ENCODE results near the gene UBE2Q1.

Gene UBE2Q1

DNA sequence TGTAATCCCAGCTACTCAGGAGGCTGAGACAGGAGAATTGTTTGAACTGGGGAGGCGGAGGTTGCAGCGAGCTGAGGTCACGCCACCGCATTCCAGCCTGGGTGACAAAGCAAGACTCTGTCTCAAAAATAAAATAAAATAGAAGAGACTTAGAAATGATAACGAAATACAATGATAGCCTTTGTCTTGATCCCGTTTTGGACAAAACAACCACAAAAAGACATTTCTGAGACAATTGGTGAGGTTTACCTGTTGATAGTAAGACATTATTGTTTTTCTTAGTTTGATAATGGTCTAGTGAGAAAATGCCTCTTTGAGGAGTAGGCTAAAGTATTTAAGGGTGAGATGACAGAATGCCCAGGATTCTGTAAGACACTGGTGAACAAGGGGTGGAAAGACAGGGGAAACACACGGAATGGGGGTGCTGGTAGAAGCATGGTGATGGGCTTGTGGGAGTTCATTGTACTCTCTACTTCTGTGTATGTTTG, 44.4 kb downstream of the UBE2Q1 start:
- H3K4me3 ChIP-seq (replicated peaks; ENCODE audit: low read depth, low read length), result no peak overlapping the region
- no peak for DNase-seq (ENCODE audit: extremely low read depth, low read depth)
- TF ChIP-seq, protein P1, sequence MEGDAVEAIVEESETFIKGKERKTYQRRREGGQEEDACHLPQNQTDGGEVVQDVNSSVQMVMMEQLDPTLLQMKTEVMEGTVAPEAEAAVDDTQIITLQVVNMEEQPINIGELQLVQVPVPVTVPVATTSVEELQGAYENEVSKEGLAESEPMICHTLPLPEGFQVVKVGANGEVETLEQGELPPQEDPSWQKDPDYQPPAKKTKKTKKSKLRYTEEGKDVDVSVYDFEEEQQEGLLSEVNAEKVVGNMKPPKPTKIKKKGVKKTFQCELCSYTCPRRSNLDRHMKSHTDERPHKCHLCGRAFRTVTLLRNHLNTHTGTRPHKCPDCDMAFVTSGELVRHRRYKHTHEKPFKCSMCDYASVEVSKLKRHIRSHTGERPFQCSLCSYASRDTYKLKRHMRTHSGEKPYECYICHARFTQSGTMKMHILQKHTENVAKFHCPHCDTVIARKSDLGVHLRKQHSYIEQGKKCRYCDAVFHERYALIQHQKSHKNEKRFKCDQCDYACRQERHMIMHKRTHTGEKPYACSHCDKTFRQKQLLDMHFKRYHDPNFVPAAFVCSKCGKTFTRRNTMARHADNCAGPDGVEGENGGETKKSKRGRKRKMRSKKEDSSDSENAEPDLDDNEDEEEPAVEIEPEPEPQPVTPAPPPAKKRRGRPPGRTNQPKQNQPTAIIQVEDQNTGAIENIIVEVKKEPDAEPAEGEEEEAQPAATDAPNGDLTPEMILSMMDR (IDR thresholded peaks at IDR 0.05; ENCODE audit: low read depth, low read length, missing control alignments), result no peak

DNA sequence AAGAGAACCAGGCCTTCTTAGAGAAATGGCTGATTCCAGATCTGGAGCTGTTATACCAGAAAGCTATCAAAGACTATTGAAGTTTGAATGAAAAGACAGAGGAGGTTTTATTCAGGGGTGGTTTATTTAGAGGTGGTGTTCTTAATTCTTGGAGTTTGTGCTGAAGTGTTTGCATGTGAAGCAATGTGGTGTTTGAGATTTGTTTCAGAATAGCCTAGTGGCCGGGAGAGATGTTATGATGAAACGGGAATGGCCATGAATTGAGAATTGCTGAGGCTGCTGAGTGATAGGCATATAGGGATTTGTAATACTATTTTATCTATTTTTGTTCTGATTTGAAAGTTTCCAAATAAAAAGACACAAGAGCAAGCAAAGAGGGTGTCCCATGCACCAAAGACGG, 45.7 kb downstream of the UBE2Q1 start:
- no peak overlapping the region for H3K4me3 ChIP-seq (replicated peaks; ENCODE audit: low read depth, low read length)
- DNase-seq (ENCODE audit: extremely low read depth, low read depth), result no peak
- TF ChIP-seq, protein P1 (IDR thresholded peaks at IDR 0.05; ENCODE audit: low read depth, low read length, missing control alignments), result no peak

DNA sequence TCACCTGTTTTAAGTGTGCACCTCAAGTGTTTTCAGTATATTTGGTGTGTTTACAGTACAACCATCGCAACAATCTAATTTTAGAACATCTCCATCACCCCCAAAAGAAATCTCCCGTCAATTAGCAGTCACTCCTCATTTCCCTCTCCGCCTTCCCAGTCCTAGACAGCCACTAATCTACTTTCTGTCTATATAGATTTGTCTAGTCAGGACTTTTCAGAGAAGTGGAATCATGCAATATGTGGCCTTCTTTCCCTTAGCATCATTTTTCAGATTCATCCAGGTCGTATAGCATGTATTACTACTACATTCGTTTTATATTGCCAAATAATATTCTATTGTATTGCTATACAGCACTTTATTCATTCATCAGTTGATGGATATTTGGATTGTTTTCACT, 54.6 kb downstream of the UBE2Q1 start:
- TF ChIP-seq, protein P1 (IDR thresholded peaks at IDR 0.05; ENCODE audit: low read depth, low read length, missing control alignments), result no peak
- no peak for DNase-seq (ENCODE audit: extremely low read depth, low read depth)
- H3K4me3 ChIP-seq (replicated peaks; ENCODE audit: low read depth, low read length), result no peak overlapping the region

DNA sequence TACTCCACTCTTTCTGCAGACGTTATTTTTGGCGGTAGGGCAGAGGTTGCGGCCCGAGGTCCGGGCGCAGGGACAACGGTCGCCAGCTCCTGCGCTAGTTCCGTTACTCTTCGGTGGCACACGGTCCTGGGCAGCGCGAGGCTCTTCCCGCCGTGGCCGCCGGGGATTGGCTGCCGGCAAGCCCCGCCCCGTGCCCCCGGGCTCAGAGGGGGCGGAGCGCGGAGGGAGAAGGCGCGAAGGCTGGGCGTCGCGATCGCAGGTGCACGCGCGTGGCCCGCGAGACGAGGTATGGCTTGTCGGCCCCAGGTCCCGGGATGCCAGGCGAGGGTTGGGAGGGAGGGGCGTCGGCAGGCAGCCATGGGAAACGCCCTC, 55.7 kb downstream of the UBE2Q1 start:
- no peak for DNase-seq (ENCODE audit: extremely low read depth, low read depth)
- no peak overlapping the region for H3K4me3 ChIP-seq (replicated peaks; ENCODE audit: low read depth, low read length)
- TF ChIP-seq, protein P1 (IDR thresholded peaks at IDR 0.05; ENCODE audit: low read depth, low read length, missing control alignments), result no peak

DNA sequence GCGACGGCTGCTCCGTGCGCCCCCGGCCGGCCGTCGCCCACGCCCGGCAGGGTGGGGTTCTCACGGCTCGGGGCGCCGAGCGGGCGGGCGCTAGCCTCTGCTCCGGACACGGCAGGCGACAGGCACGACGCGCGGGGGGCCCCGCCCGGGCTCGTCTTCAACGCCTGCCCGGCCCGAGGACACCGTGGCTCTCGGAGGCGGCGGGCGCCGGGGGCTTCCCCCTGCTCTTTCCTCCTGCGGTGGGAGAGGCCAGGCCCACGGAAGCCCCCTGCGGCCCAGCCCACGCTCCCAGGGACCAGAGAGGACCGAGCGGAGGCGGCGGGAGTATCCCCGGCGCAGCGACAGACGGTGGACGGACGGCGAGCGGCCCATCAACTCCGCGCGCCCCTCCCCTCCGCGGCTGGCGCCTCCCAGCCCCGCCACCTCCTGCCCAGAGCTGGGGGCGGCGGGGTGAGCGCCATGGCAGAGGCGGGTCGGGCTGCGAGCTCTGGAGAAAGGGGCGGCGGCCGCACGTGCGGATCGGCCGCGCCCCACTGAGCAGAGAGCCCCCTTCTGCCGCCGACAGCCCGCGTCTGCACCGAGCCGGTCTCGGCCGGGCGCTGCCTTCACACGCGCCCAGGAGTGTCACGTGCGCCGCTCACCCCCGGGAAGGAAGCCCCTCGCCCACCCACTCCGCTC, 56.3 kb downstream of the UBE2Q1 start, which contains the start of the genes SHE and TDRD10:
TSS of gene SHE (minus strand) at position 347 of the 678 bp plus-strand sequence. CDS start 386 bp downstream, outside the sequence.
TSS of gene TDRD10 (plus strand) at position 154 of the 678 bp plus-strand sequence. CDS start 4,685 bp downstream, outside the sequence.
- DNase-seq (ENCODE audit: extremely low read depth, low read depth), result no peak

DNA sequence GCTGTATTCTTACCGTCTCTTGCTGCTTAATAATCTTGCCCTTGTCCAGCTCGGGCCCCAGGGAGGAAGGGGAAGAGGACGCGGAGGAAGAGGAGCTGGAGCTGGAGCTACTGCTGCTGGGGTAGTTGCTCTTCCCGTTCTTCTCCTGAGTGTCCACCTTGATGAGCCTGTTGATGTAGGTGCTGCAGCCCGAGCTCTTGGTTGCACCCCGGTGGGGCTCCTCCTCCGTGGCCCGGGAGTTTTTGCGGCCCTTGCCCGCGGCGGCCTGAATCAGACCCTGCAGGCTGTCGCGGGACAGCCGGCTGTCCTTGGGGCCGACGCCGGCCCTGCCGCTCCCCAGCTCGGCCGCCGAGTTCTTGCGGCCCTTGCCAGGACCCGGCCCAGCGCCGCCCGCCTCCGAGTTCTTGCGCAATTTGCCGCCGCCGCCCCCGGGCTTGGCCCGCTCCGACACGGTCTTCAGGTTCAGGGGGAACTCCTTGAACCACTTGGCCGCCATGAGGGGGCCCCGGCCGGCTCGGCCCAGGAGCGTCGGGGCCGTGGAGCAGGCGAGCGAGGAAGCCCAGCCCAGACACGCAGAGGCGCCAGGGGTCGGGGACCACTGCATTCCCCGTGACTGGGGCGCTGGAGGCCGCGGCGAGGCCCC, 56.9 kb downstream of the UBE2Q1 start:
- DNase-seq (ENCODE audit: extremely low read depth, low read depth), result no peak
- no peak overlapping the region for H3K4me3 ChIP-seq (replicated peaks; ENCODE audit: low read depth, low read length)
- TF ChIP-seq, protein P1 (IDR thresholded peaks at IDR 0.05; ENCODE audit: low read depth, low read length, missing control alignments), result no peak

More for the DNA sequence above, 56.3 kb downstream of the UBE2Q1 start, which contains the start of the genes SHE and TDRD10:
- TF ChIP-seq, protein P1 (IDR thresholded peaks at IDR 0.05; ENCODE audit: low read depth, low read length, missing control alignments), result no peak
- no peak within 1 kb of the TSS for H3K4me3 ChIP-seq (replicated peaks; ENCODE audit: low read depth, low read length)
